Activated CD8-positive, alpha-beta T cell treated with anti-CD3 and anti-CD28 coated beads, Interleukin-2, amount 10 ng/mL, durations not matched to agents 7 days and 5 days (primary cell): ENCODE results near the gene RASD2. TPM values are rescaled to one million over a fixed set of nuclear protein-coding genes. Genes with fewer than 3 reads are reported as not detected.
A peak's percentile ranks its signal among the peaks of the same experiment; 100 is the strongest.
"Not testable (repeated sequence)": the region's sequence is repeated elsewhere in the genome, so short reads cannot be mapped to it uniquely, and the experiment has no call there.

Experiments used
- ATAC-seq: fragments of 150-1000 bp; cut with Tn5 transposase; one replicate; pipeline ENCODE4 v1.10.0; 2021; ENCODE audit warnings: moderate library complexity
- CTCF ChIA-PET: fragments of 350-600 bp; sonication (Branson Sonifier 250); formaldehyde crosslinking; loops from one replicate; lab custom pipeline; 2021; ENCODE audit warnings: antibody characterized with exemption; lab: Charles Lee
- POLR2A ChIA-PET: fragments of 350-600 bp; sonication (Branson Sonifier 250); formaldehyde crosslinking; loops from one replicate; lab custom pipeline; 2021; ENCODE audit warnings: antibody characterized with exemption; lab: Charles Lee
- DNase-seq: peaks from one replicate; pipeline ENCODE4 v3.0.0-alpha.2; 2020
- H3K27ac Mint-ChIP-seq: one replicate; pipeline ENCODE4 v1.8.0; 2021; ENCODE audit warnings: mild to moderate bottlenecking, mixed read lengths
- H3K27me3 Mint-ChIP-seq: one replicate; pipeline ENCODE4 v1.8.0; 2021; ENCODE audit warnings: low read depth, mixed read lengths
- H3K36me3 Mint-ChIP-seq: one replicate; pipeline ENCODE4 v1.8.0; 2021; ENCODE audit warnings: low read depth, mixed read lengths
- H3K4me1 Mint-ChIP-seq: one replicate; pipeline ENCODE4 v1.8.0; 2021; ENCODE audit warnings: low read depth, mixed read lengths
- H3K4me3 Mint-ChIP-seq: one replicate; pipeline ENCODE4 v1.8.0; 2021; ENCODE audit warnings: mild to moderate bottlenecking, mixed read lengths
- H3K9me3 Mint-ChIP-seq: one replicate; pipeline ENCODE4 v1.8.0; 2022; ENCODE audit warnings: mixed read lengths; ENCODE audit not compliant: insufficient read depth
- total RNA-seq, 2 experiments: library from RNA; stranded (reverse); gene quantifications; one replicate each; pipeline ENCODE4 v1.2.3, GENCODE V29; 2021

RASD2 gene, protein sequence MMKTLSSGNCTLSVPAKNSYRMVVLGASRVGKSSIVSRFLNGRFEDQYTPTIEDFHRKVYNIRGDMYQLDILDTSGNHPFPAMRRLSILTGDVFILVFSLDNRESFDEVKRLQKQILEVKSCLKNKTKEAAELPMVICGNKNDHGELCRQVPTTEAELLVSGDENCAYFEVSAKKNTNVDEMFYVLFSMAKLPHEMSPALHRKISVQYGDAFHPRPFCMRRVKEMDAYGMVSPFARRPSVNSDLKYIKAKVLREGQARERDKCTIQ
- under 1 TPM; 0.08 TPM for total RNA-seq

DNA sequence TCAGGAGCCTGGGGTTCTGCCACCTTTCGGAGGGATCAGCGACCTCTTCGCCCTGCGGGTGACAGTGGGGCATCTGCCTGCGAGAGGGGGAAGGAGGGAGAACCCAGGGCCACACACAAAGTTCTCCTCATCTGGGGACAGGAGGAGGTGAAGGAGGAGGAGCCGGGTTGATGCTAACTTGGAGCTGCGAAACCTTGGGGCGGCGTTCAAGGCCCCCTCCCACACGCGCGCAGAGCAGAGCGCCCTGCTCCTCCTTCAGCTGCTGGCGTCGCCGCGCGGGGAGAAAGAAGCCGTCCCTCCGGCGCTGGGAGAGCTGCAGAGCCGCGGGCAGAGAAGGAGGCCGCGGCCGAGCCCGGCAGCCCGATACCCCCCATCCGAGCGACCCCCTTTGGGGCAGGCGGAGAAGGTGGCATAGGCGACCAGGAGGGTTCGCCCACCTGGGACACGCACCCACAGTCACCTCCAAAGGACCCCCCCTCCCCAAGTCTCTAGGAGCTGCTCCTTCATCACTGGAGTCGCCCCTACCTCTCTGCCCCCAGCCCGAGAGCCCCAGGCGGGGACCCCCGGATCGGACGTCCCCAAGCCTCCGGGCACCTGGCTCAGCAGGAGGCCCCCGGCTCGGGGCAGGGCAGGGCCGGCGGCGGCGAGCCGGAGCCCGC, at the start of gene RASD2:
Gene RASD2, plus strand, starts transcription at position 237 of the 659 bp plus-strand sequence. CDS start 5,979 bp downstream, outside the sequence.
- ATAC-seq (peak; percentile 54), DNase-seq (peak; percentile 46)
- POLR2A ChIA-PET, result no interaction called here
- peaks cover 5% of the 10 kb centered on the region for H3K4me1 Mint-ChIP-seq
- H3K27ac Mint-ChIP-seq, result no peak within 1 kb of the TSS
- H3K9me3 Mint-ChIP-seq, result no peaks in the 10 kb centered on the region
- peaks cover 30% of the 10 kb centered on the region for H3K27me3 Mint-ChIP-seq
- H3K36me3 Mint-ChIP-seq, result no peaks in the 10 kb centered on the region
- CTCF ChIA-PET, result no interaction called here
- peak within 1 kb of the TSS; percentile 64 for H3K4me3 Mint-ChIP-seq

DNA sequence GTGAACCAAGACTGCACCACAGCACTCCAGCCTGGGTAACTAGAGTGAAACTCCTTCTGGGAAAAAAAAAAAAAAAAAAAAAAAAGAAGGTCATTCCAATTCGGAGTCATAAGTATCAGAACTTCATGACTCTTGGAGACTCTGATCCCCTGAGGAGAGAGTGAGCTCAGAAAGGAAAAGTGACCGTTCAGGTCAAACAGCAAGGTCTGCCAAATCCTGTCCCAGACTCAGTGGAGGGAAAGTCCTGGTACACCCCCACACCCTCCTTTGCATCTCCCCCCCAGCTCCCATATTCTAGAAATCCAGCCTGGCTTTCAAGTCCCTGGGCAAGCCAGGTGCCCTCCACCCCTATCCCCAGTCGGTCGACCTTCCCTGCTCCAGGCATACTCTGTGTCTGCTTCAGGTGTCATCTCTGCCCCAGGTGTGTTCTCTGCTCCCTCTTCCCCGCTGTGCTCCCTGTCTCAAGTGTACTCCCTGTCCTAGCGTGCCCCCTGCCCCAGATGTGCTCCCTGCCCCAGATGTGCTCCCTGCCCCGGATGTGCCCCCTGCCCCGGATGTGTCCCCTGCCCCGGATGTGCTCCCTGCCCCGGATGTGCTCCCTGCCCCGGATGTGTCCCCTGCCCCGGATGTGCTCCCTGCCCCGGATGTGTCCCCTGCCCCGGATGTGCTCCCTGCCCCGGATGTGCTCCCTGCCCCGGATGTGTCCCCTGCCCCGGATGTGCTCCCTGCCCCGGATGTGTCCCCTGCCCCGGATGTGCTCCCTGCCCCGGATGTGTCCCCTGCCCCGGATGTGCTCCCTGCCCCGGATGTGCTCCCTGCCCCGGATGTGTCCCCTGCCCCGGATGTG, 49.3 kb upstream of the RASD2 start:
- ATAC-seq, H3K27me3 Mint-ChIP-seq, H3K4me3 Mint-ChIP-seq, H3K9me3 Mint-ChIP-seq, H3K36me3 Mint-ChIP-seq, H3K4me1 Mint-ChIP-seq, CTCF ChIA-PET, H3K27ac Mint-ChIP-seq, POLR2A ChIA-PET, DNase-seq: not testable (repeated sequence)

DNA sequence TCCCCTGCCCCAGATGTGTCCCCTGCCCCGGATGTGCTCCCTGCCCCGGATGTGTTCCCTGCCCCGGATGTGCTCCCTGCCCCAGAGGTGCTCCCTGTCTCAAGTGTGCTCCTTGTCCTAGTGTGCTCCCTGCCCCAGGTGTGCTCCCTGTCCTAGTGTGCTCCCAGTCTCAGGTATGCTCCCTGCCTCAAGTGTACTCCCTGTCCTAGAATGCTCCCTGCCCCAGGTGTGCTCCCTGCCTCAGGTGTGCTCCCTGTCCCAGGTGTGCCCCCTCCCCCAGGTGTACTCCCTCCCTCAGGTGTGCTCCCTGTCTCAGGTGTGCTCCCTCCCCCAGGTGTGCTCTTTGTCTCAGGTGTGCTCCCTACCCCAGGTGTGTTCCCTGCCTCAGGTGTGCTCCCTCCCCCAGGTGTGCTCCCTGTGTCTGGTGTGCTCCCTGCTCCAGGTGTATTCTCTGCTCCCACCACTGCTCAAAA, 48.7 kb upstream of the RASD2 start:
- Mint-ChIP-seq H3K27ac (no peak overlapping the region), H3K27me3 (peaks cover 6% of the 10 kb centered on the region), H3K36me3 (no peaks in the 10 kb centered on the region), H3K4me1 (no peaks in the 10 kb centered on the region), H3K9me3 (no peaks in the 10 kb centered on the region), H3K4me3 (no peak overlapping the region)
- ChIA-PET CTCF (no interaction called here), POLR2A (no interaction called here)
- DNase-seq (no peak), ATAC-seq (no peak)

DNA sequence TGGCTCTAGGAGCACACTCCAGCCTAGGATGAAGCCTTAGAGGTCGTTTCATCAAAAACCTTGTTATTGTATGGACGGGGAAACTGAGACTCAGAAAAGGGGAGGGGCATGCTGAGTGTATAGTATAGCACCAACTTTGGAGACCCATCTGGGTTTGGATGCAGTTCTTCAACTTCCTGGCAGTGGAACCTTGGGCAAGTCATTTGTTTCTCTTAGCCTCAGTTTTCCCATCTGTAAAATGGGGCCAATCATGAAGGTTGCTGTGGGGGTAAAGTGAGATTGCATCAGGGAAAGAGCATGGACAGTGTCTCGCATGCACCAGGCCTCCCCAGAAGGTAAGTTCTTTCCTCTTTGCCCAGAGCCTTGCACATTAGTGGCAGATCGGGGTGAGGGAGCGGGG, 47.6 kb upstream of the RASD2 start:
- Mint-ChIP-seq H3K27ac (no peak overlapping the region), H3K9me3 (no peaks in the 10 kb centered on the region), H3K27me3 (peaks cover 4% of the 10 kb centered on the region), H3K4me1 (no peaks in the 10 kb centered on the region), H3K4me3 (no peak overlapping the region), H3K36me3 (no peaks in the 10 kb centered on the region)
- no peak for ATAC-seq
- DNase-seq, result no peak
- ChIA-PET POLR2A (no interaction called here), CTCF (no interaction called here)

DNA sequence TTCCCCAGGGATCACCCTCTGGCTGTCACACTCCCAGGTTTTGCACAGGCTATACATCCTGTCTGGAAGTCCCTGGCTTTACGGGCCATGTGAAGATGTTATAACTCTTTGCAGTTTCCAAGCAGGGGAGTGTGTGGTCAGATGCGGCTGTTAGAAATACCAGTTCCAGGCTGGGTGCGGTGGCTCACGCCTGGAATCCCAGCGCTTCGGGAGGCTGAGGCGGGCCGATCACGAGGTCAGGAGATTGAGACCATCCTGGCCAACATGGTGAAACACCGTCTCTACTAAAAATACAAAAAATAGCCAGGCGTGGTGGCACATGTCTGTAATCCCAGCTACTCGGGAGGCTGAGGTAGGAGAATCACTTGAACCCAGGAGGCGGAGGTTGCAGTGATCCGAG, 44.9 kb upstream of the RASD2 start:
- DNase-seq, H3K27ac Mint-ChIP-seq, H3K9me3 Mint-ChIP-seq, H3K4me1 Mint-ChIP-seq, CTCF ChIA-PET, H3K4me3 Mint-ChIP-seq, H3K36me3 Mint-ChIP-seq, H3K27me3 Mint-ChIP-seq, POLR2A ChIA-PET, ATAC-seq: not testable (repeated sequence)

DNA sequence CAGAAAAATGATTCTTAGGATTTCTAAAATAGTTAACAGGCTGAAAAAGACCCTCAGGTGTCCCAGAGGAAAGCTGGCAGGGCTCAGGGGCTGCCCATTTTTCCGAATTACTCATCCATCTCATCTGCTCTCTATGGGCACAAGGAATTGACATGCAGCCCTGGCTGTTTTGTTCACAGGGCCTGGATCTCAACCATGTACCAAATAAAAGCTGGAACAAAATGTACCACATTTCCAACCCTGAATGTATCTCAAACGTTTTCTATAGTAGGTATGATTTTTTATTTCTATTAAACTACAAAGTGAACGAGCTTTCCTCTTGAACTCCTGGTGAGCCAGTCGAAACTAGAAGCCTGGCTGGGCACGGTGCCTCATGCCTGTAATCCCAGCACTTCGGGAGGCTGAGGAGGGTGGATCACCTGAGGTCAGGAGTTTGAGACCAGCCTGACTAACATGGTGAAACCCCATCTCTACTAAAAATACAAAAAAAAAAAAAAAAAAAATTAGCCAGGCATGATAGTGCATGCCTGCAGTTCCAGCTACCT, 43.8 kb upstream of the RASD2 start:
- ATAC-seq (no peak), DNase-seq (no peak)
- Mint-ChIP-seq H3K4me3 (no peak overlapping the region), H3K36me3 (no peaks in the 10 kb centered on the region), H3K27ac (no peak overlapping the region), H3K4me1 (no peaks in the 10 kb centered on the region), H3K9me3 (no peaks in the 10 kb centered on the region), H3K27me3 (peaks cover 9% of the 10 kb centered on the region)
- POLR2A ChIA-PET, result no interaction called here
- CTCF ChIA-PET, result no interaction called here

DNA sequence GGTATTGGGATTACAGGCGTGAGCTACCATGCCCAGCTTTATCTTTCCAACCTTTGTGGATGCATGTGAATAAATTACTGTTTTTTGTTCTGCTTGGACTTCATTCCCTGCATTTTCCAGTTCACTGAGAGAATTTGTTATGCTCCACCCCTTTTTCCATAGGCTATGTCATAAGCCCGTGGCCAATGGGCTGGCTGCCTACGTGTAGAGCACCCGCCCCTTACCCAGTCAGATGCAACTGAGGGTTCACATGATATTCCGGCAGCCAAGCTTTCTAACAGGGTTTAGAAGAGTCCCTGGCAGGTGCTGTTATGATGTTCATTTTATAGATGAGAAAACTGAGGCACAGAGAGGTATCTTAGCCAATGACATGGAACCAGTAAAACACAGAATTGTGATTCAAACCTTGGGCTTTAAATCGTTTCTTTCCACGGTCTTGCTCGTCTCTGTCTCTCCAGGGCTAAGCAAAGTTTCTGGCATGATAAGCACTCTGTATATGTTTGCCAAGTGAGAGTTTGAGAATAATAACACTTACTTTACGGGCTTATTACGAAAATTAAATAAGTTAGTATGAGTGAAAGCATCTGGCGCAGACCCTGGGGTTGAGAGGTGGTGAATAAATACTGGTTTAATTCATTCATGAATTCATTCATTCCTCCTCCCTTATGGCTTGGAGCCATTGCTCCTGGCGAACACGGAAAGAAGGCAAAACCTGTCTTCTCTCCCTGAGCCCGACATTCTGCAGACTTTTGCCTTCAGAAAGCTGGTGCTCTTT, 42.4 kb upstream of the RASD2 start:
- ATAC-seq (no peak), DNase-seq (no peak)
- POLR2A ChIA-PET, result no interaction called here
- CTCF ChIA-PET, result no interaction called here
- Mint-ChIP-seq H3K36me3 (no peaks in the 10 kb centered on the region), H3K4me3 (no peak overlapping the region), H3K27me3 (peaks cover 13% of the 10 kb centered on the region), H3K27ac (no peak overlapping the region), H3K4me1 (no peaks in the 10 kb centered on the region), H3K9me3 (no peaks in the 10 kb centered on the region)

DNA sequence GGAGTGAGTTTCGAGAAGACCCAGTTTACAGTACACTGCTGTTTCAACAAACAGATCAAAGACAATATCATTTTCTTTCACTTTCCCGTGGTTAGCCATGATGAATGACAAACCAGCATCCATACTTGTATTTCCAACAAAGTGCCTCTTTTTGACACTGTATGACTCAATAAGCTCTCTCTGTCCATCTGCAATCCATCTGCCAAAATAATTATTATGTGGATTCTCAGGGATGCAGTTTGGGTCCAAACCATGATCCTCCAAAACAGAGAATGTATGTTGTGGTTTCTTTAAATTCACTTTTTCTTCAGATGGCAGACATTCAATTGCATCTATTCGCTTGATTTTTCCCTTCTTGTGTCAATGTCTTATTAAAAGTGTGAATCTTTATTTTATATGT, 37.8 kb upstream of the RASD2 start:
- H3K9me3 Mint-ChIP-seq, result no peaks in the 10 kb centered on the region
- H3K36me3 Mint-ChIP-seq, result no peaks in the 10 kb centered on the region
- DNase-seq (no peak), ATAC-seq (no peak)
- no peaks in the 10 kb centered on the region for H3K4me1 Mint-ChIP-seq
- ChIA-PET CTCF (no interaction called here), POLR2A (interaction anchor here (0.9 kb wide), 1 partner anchor 17 kb away, joined by 3 read pairs; no protein-coding TSS in a partner anchor)
- H3K27ac Mint-ChIP-seq, result no peak overlapping the region
- peaks cover 12% of the 10 kb centered on the region for H3K27me3 Mint-ChIP-seq
- H3K4me3 Mint-ChIP-seq, result no peak overlapping the region

DNA sequence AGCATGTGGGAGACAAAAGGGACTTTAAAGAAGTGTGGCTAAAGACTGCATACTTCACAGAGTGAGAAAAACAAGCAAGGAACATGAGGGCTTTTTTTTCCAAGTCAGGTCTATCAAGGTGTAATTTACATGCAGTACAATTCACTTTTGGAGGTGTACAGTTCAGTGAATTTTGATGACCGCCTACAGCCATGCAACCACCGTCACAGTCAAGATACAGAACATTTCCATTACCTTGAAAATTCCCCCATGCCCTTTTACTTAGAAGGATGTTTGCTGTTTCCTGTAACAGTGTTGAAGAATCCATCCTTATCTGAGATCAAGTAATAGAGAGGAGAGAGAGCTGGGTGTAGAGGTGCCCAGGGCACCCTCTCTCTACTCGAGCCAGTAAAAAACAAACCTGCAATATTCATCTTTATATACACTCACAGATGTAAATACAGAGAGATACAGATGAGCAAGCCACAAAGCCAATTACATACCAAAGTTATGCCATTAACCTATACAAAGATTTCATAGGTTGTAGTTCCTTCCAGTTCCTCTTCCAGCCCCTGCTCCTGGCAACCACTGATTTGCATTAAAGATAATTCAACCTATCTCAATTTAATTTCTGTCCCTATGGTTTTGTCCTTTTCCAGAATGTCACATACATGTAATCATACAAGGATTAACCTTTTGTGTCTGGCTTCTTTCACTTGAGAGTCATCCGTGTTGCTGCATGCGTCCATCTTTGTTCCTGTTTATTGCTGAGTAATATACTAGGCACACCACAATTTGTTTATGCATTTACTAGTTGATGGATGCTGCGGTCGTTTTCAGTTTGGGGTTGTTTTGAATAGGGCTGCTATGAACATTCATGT, 35.0 kb upstream of the RASD2 start:
- H3K27me3 Mint-ChIP-seq, result peaks cover 10% of the 10 kb centered on the region
- H3K4me3 Mint-ChIP-seq, result no peak overlapping the region
- no peaks in the 10 kb centered on the region for H3K4me1 Mint-ChIP-seq
- no peak for ATAC-seq
- POLR2A ChIA-PET, result no interaction called here
- no peak overlapping the region for H3K27ac Mint-ChIP-seq
- no peaks in the 10 kb centered on the region for H3K9me3 Mint-ChIP-seq
- no peaks in the 10 kb centered on the region for H3K36me3 Mint-ChIP-seq
- DNase-seq, result no peak
- CTCF ChIA-PET, result no interaction called here

DNA sequence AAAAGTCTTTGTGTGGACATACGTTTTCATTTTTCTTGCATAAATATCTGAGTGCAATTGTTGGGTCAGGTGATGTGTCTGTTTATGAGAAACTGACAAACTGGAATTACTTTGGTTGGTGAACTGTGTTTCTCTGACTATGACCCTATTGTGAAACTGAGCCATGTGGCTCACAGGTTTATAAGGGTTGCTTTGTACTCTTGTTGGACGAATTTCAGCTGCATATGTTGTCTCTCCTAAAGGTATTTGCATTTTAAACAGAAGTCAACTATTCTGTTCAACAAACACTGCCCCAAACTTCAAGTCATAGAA, 34.4 kb upstream of the RASD2 start:
- ATAC-seq (no peak), DNase-seq (no peak)
- no peaks in the 10 kb centered on the region for H3K36me3 Mint-ChIP-seq
- POLR2A ChIA-PET, result no interaction called here
- no peaks in the 10 kb centered on the region for H3K9me3 Mint-ChIP-seq
- no peak overlapping the region for H3K4me3 Mint-ChIP-seq
- H3K4me1 Mint-ChIP-seq, result no peaks in the 10 kb centered on the region
- CTCF ChIA-PET, result no interaction called here
- H3K27me3 Mint-ChIP-seq, result peaks cover 10% of the 10 kb centered on the region
- no peak overlapping the region for H3K27ac Mint-ChIP-seq

DNA sequence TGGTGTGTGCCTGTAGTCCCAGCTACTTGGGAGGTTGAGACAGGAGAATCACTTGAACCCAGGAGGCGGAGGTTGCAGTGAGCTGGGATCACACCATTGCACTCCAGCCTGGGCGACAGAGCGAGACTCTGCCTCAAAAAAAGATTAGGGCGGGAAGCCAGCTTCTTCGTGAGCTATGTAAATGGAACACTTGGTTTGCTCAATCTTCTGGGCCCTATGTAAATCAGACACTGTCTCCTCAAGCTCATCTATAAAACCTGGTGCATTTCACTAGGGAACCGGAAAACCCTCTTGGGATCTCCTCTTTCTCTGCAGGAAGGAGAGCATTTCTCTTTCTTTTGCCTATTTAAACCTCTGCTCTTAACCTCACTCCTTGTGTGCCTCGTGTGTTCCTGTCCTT, 32.8 kb upstream of the RASD2 start:
- POLR2A ChIA-PET, DNase-seq, H3K27ac Mint-ChIP-seq, ATAC-seq, CTCF ChIA-PET, H3K27me3 Mint-ChIP-seq, H3K4me1 Mint-ChIP-seq, H3K36me3 Mint-ChIP-seq, H3K4me3 Mint-ChIP-seq, H3K9me3 Mint-ChIP-seq: not testable (repeated sequence)
